ENCODE data around the gene OR52J3. TPM values are rescaled to one million over a fixed set of nuclear protein-coding genes. Genes with fewer than 3 reads are reported as not detected.

Gene OR52J3
- total and polyA plus RNA-seq, 8 donors: not detected

- no peak for ATAC-seq
- no peaks in the 10 kb centered on the region for H3K36me3 ChIP-seq
Measured at GRCh38 chr11:5021996-5022395, 24.3 kb upstream of the OR52J3 start.

GRCh38 chr11:5036669-5037068 is 9.7 kb upstream of the OR52J3 start:
- intact Hi-C loops (cut with DNase I): no loop called here
- H3K9me3 ChIP-seq: no peaks in the 10 kb centered on the region
- no peaks in the 10 kb centered on the region for H3K4me1 ChIP-seq
- DNase-seq: no peak
- no peak for ATAC-seq
- TF ChIP-seq CTCF (IDR thresholded peaks at IDR 0.05): no peak
- no peaks in the 10 kb centered on the region for H3K36me3 ChIP-seq
- no peaks in the 10 kb centered on the region for H3K27me3 ChIP-seq
- no peak overlapping the region for H3K4me3 ChIP-seq
- no peak overlapping the region for H3K27ac ChIP-seq

More at GRCh38 chr11:5021996-5022395, 24.3 kb upstream of the OR52J3 start:
- Histone ChIP-seq H3K27me3 (no peaks in the 10 kb centered on the region), H3K9me3 (peaks cover 0 to 34% of the 10 kb centered on the region in 2 donors), H3K27ac (no peak overlapping the region), H3K4me1 (no peaks in the 10 kb centered on the region), H3K4me3 (no peak overlapping the region)
- no peak for DNase-seq
- no peak for TF ChIP-seq CTCF (IDR thresholded peaks at IDR 0.05)
- intact Hi-C loops (cut with DNase I): no loop called here

GRCh38 chr11:5037926-5038325 is 8.4 kb upstream of the OR52J3 start:
- Histone ChIP-seq H3K9me3 (no peaks in the 10 kb centered on the region), H3K27ac (no peak overlapping the region), H3K4me3 (no peak overlapping the region), H3K4me1 (no peaks in the 10 kb centered on the region), H3K27me3 (no peaks in the 10 kb centered on the region), H3K36me3 (no peaks in the 10 kb centered on the region)
- DNase-seq: no peak
- TF ChIP-seq CTCF (IDR thresholded peaks at IDR 0.05): no peak
- intact Hi-C loops (cut with DNase I): no loop called here
- no peak for ATAC-seq

- no peaks in the 10 kb centered on the region for H3K9me3 ChIP-seq
- H3K4me1 ChIP-seq: no peaks in the 10 kb centered on the region
- intact Hi-C loops (cut with DNase I): no loop called here
- no peaks in the 10 kb centered on the region for H3K36me3 ChIP-seq
- ATAC-seq (no peak), DNase-seq (no peak)
- H3K27me3 ChIP-seq: no peaks in the 10 kb centered on the region
- H3K4me3 ChIP-seq: no peak overlapping the region
- TF ChIP-seq CTCF (IDR thresholded peaks at IDR 0.05): no peak
- no peak overlapping the region for H3K27ac ChIP-seq
Measured at GRCh38 chr11:5038341-5038740, 8.0 kb upstream of the OR52J3 start.

GRCh38 chr11:5040876-5041275 is 5.5 kb upstream of the OR52J3 start:
- intact Hi-C loops (cut with DNase I): no loop called here
- no peaks in the 10 kb centered on the region for H3K27me3 ChIP-seq
- no peaks in the 10 kb centered on the region for H3K4me1 ChIP-seq
- no peak for ATAC-seq
- no peaks in the 10 kb centered on the region for H3K9me3 ChIP-seq
- no peak for TF ChIP-seq CTCF (IDR thresholded peaks at IDR 0.05)
- DNase-seq: no peak
- H3K36me3 ChIP-seq: no peaks in the 10 kb centered on the region
- no peak overlapping the region for H3K27ac ChIP-seq
- H3K4me3 ChIP-seq: no peak overlapping the region
